Eye (tissue), 1 donor: ENCODE data around the gene MOSPD3.
"Not testable (repeated sequence)": the region's sequence is repeated elsewhere in the genome, so short reads cannot be mapped to it uniquely, and the experiment has no call there.

Experiments
- DNase-seq: peaks from one replicate; pipeline ENCODE4 v3.0.0-alpha.2; 2015

The MOSPD3 gene

GRCh38 chr7:100626530-100627237 is 14.3 kb downstream of the MOSPD3 start:
- peak; percentile 87 for DNase-seq

- no peak for DNase-seq
Observed at GRCh38 chr7:100627238-100627549, 14.9 kb downstream of the MOSPD3 start.

- DNase-seq = peak; percentile 25
Observed at GRCh38 chr7:100629117-100629716, 16.9 kb downstream of the MOSPD3 start.

- no peak for DNase-seq
Observed at GRCh38 chr7:100630066-100630465, 17.7 kb downstream of the MOSPD3 start.

- peak; percentile 74 for DNase-seq
Observed at GRCh38 chr7:100632951-100633717, 20.8 kb downstream of the MOSPD3 start.

- DNase-seq = no peak
Observed at GRCh38 chr7:100639995-100640516, 27.7 kb downstream of the MOSPD3 start.

- DNase-seq = no peak
Observed at GRCh38 chr7:100640517-100641440, 28.4 kb downstream of the MOSPD3 start.

GRCh38 chr7:100641463-100641859 is 29.1 kb downstream of the MOSPD3 start, which contains the start of gene TFR2:
Gene TFR2, minus strand, starts transcription at chr7:100641552. Its CDS starts 43 bp downstream, at chr7:100641509.
- DNase-seq = no peak

GRCh38 chr7:100641860-100642533 is 29.7 kb downstream of the MOSPD3 start:
- no peak for DNase-seq

GRCh38 chr7:100642534-100642907 is 30.2 kb downstream of the MOSPD3 start:
- no peak for DNase-seq

- no peak for DNase-seq
Observed at GRCh38 chr7:100649826-100650565, 37.7 kb downstream of the MOSPD3 start.

- no peak for DNase-seq
Observed at GRCh38 chr7:100654908-100655831, 42.8 kb downstream of the MOSPD3 start.

GRCh38 chr7:100655908-100656674 is 43.8 kb downstream of the MOSPD3 start, which contains the start of gene ACTL6B:
Gene ACTL6B, minus strand, starts transcription at chr7:100656448. Its CDS starts 94 bp downstream, at chr7:100656354.
- DNase-seq = peak; percentile 86

GRCh38 chr7:100662194-100662776 is 49.9 kb downstream of the MOSPD3 start:
- not testable (repeated sequence) for DNase-seq
